Measurements from ENCODE around the gene IGSF3. TPM values are rescaled to one million over a fixed set of nuclear protein-coding genes. Genes with fewer than 3 reads are reported as not detected.

IGSF3 gene
- total RNA-seq, 4 donors from 2014 or later, result 0.25 to 1.2 (median 0.72) TPM

GRCh38 chr1:116580446-116581322, 86.8 kb downstream of the IGSF3 start:
- in situ Hi-C loops (cut with MboI; ENCODE audit: low sequenced_read_pairs in 4 of 4) (loop anchor here in 2 of 4 donors (10.0 to 25.0 kb wide), 2 partner anchors 457 to 474 kb away; no protein-coding TSS in a partner anchor), intact Hi-C loops (cut with DNase I; ENCODE audit: low total_unique reads) (no loop called here)
- no peak for DNase-seq
- no peaks in the 10 kb centered on the region for H3K9me3 ChIP-seq
- no peak overlapping the region for H3K27ac ChIP-seq
- no peaks in the 10 kb centered on the region for H3K36me3 ChIP-seq
- peaks cover 0 to 3% (median 0%) of the 10 kb centered on the region in 3 donors for H3K27me3 ChIP-seq
- no peak for ATAC-seq
- no peak overlapping the region for H3K4me3 ChIP-seq
- no peaks in the 10 kb centered on the region for H3K4me1 ChIP-seq
- TF ChIP-seq POLR2A (IDR thresholded peaks at IDR 0.05) (no peak), CTCF (IDR thresholded peaks at IDR 0.05 in 4 of 5, conservative IDR thresholded peaks at IDR 0.05 in 1 of 5) (no peak)

- Histone ChIP-seq H3K4me3 (no peak overlapping the region), H3K9me3 (no peaks in the 10 kb centered on the region), H3K27ac (peak overlapping the region in 2 of 4 donors; percentile 8 to 55), H3K4me1 (no peaks in the 10 kb centered on the region), H3K27me3 (peaks cover 0 to 3% (median 0%) of the 10 kb centered on the region in 3 donors), H3K36me3 (no peaks in the 10 kb centered on the region)
- in situ Hi-C loops (cut with MboI; ENCODE audit: low sequenced_read_pairs in 4 of 4) (loop anchor here in 2 of 4 donors (10.0 to 25.0 kb wide), 2 partner anchors 458 to 475 kb away; no protein-coding TSS in a partner anchor), intact Hi-C loops (cut with DNase I; ENCODE audit: low total_unique reads) (no loop called here)
- no peak for ATAC-seq
- TF ChIP-seq POLR2A (IDR thresholded peaks at IDR 0.05) (no peak), CTCF (IDR thresholded peaks at IDR 0.05 in 4 of 5, conservative IDR thresholded peaks at IDR 0.05 in 1 of 5) (no peak)
- DNase-seq, result no peak
Observed at GRCh38 chr1:116579259-116579875, 88.2 kb downstream of the IGSF3 start.

- ATAC-seq (no peak), DNase-seq (no peak)
- Histone ChIP-seq H3K27ac (no peak overlapping the region), H3K4me1 (no peaks in the 10 kb centered on the region), H3K9me3 (no peaks in the 10 kb centered on the region), H3K27me3 (peaks cover 0 to 3% (median 0%) of the 10 kb centered on the region in 3 donors), H3K4me3 (no peak overlapping the region), H3K36me3 (no peaks in the 10 kb centered on the region)
- intact Hi-C loops (cut with DNase I; ENCODE audit: low total_unique reads), result no loop called here
- TF ChIP-seq POLR2A (IDR thresholded peaks at IDR 0.05) (no peak), CTCF (IDR thresholded peaks at IDR 0.05 in 4 of 5, conservative IDR thresholded peaks at IDR 0.05 in 1 of 5) (no peak)
- in situ Hi-C loops (cut with MboI; ENCODE audit: low sequenced_read_pairs in 4 of 4), result loop anchor here in 2 of 4 donors (10.0 to 25.0 kb wide), 2 partner anchors 459 to 476 kb away; no protein-coding TSS in a partner anchor
Observed at GRCh38 chr1:116578581-116578980, 89.0 kb downstream of the IGSF3 start.

- H3K27ac ChIP-seq, result no peak overlapping the region
- H3K4me1 ChIP-seq, result no peaks in the 10 kb centered on the region
- TF ChIP-seq POLR2A (IDR thresholded peaks at IDR 0.05), result no peak
- TF ChIP-seq CTCF (IDR thresholded peaks at IDR 0.05 in 4 of 5, conservative IDR thresholded peaks at IDR 0.05 in 1 of 5), result no peak
- H3K4me3 ChIP-seq, result no peak overlapping the region
- in situ Hi-C loops (cut with MboI; ENCODE audit: low sequenced_read_pairs in 4 of 4) (loop anchor here in 2 of 4 donors (10.0 to 25.0 kb wide), 2 partner anchors 459 to 477 kb away; no protein-coding TSS in a partner anchor), intact Hi-C loops (cut with DNase I; ENCODE audit: low total_unique reads) (no loop called here)
- peaks cover 0 to 3% (median 0%) of the 10 kb centered on the region in 3 donors for H3K27me3 ChIP-seq
- ATAC-seq (no peak), DNase-seq (no peak)
- H3K36me3 ChIP-seq, result no peaks in the 10 kb centered on the region
- no peaks in the 10 kb centered on the region for H3K9me3 ChIP-seq
Observed at GRCh38 chr1:116577759-116578314, 89.7 kb downstream of the IGSF3 start.

Measured in gastrocnemius medialis (tissue), 4 donors.